Left kidney (tissue), 8 donors: Measurements from ENCODE around the gene NARF. TPM values are rescaled to one million over a fixed set of nuclear protein-coding genes. Genes with fewer than 3 reads are reported as not detected.
A peak's percentile ranks its signal among the peaks of the same experiment; 100 is the strongest.
"Not testable (repeated sequence)": the region's sequence is repeated elsewhere in the genome, so short reads cannot be mapped to it uniquely, and the experiment has no call there.

ENCODE experiments used
- DNase-seq: peaks from one replicate; pipeline ENCODE4 v3.0.0-alpha.2; 2013
- long read RNA-seq, 8 donors: transcript quantifications; one replicate each; lab custom pipeline, GENCODE V29; 2026
- polyA plus RNA-seq: library from polyadenylated mRNA; unstranded; fragments of 120-200 nt; gene quantifications from one replicate; pipeline ENCODE4 v1.2.1, GENCODE V29; 2013; ENCODE audit not compliant: insufficient read length

Gene NARF
- 98.1 TPM for polyA plus RNA-seq
- long read RNA-seq, donor 1, transcript NARF-201 (11 exons, 3,949 nt): major isoform, 11 of 29 reads
- long read RNA-seq, donor 1, partial matches to known transcripts: 16 of 29 reads
- long read RNA-seq, donor 1, other reads (novel, unspliced or antisense): 0 of 29 reads
- long read RNA-seq, donor 2, transcript NARF-201 (11 exons, 3,949 nt): major isoform, 10 of 12 reads
- long read RNA-seq, donor 2, partial matches to known transcripts: 0 of 12 reads
- long read RNA-seq, donor 2, other reads (novel, unspliced or antisense): 0 of 12 reads
- long read RNA-seq, donor 3, transcript NARF-201 (11 exons, 3,949 nt): major isoform, 7 of 14 reads
- long read RNA-seq, donor 3, partial matches to known transcripts: 0 of 14 reads
- long read RNA-seq, donor 3, other reads (novel, unspliced or antisense): 0 of 14 reads
- long read RNA-seq, donor 4, partial matches to known transcripts: 0 of 3 reads
- long read RNA-seq, donor 4, other reads (novel, unspliced or antisense): 0 of 3 reads
- long read RNA-seq, donor 5, transcript NARF-201 (11 exons, 3,949 nt): major isoform, 9 of 20 reads
- long read RNA-seq, donor 5, partial matches to known transcripts: 5 of 20 reads
- long read RNA-seq, donor 5, other reads (novel, unspliced or antisense): 5 of 20 reads
- long read RNA-seq, donor 6, transcript NARF-201 (11 exons, 3,949 nt): major isoform, 8 of 24 reads
- long read RNA-seq, donor 6, partial matches to known transcripts: 5 of 24 reads
- long read RNA-seq, donor 6, other reads (novel, unspliced or antisense): 10 of 24 reads
- long read RNA-seq, donor 7, transcript NARF-201 (11 exons, 3,949 nt): major isoform, 10 of 34 reads
- long read RNA-seq, donor 7, partial matches to known transcripts: 7 of 34 reads
- long read RNA-seq, donor 7, other reads (novel, unspliced or antisense): 9 of 34 reads
- long read RNA-seq, donor 8, transcript NARF-201 (11 exons, 3,949 nt): major isoform, 6 of 7 reads
- long read RNA-seq, donor 8, partial matches to known transcripts: 0 of 7 reads
- long read RNA-seq, donor 8, other reads (novel, unspliced or antisense): 0 of 7 reads

GRCh38 chr17:82458179-82458884, at the start of gene NARF:
TSS of gene NARF (plus strand) at chr17:82458741. CDS start at chr17:82458804, 63 bp downstream.
- peak; percentile 97 for DNase-seq

- DNase-seq: no peak
These were observed 49.6 kb upstream of the NARF start for GRCh38 chr17:82408938-82409318.

- no peak for DNase-seq
These were observed 48.4 kb upstream of the NARF start for GRCh38 chr17:82410014-82410716.

GRCh38 chr17:82411396-82412053, 47.0 kb upstream of the NARF start:
- DNase-seq: no peak

- not testable (repeated sequence) for DNase-seq
These were observed 46.5 kb upstream of the NARF start for GRCh38 chr17:82412081-82412480.

GRCh38 chr17:82412535-82413520, 45.7 kb upstream of the NARF start:
- no peak for DNase-seq

GRCh38 chr17:82414548-82415281, 43.8 kb upstream of the NARF start:
- DNase-seq: peak; percentile 76

- no peak for DNase-seq
These were observed 43.2 kb upstream of the NARF start for GRCh38 chr17:82415336-82415735.

GRCh38 chr17:82415786-82416185, 42.8 kb upstream of the NARF start:
- DNase-seq: no peak

GRCh38 chr17:82416264-82416663, 42.3 kb upstream of the NARF start:
- no peak for DNase-seq

- no peak for DNase-seq
These were observed 41.8 kb upstream of the NARF start for GRCh38 chr17:82416771-82417170.

- DNase-seq: peak; percentile 87
These were observed 40.2 kb upstream of the NARF start, which contains the start of the genes HEXD and OGFOD3 for GRCh38 chr17:82418001-82418986. TSS of gene HEXD (plus strand) at chr17:82418347. CDS start at chr17:82419800, 1,453 bp downstream. TSS of gene OGFOD3 (minus strand) at chr17:82418586. CDS start at chr17:82418485, 101 bp downstream.

GRCh38 chr17:82419540-82419939, 39.0 kb upstream of the NARF start:
- DNase-seq: no peak

- DNase-seq: no peak
These were observed 34.3 kb upstream of the NARF start for GRCh38 chr17:82424001-82424862.

GRCh38 chr17:82424863-82425159, 33.7 kb upstream of the NARF start:
- DNase-seq: no peak

GRCh38 chr17:82428546-82428945, 30.0 kb upstream of the NARF start:
- DNase-seq: no peak
